Measurements from ENCODE around the gene MDFIC. TPM values are rescaled to one million over a fixed set of nuclear protein-coding genes. Genes with fewer than 3 reads are reported as not detected.

Gene MDFIC
- total and polyA plus RNA-seq, 4 donors, result 3.2 to 6.6 (median 5.3) TPM

DNA sequence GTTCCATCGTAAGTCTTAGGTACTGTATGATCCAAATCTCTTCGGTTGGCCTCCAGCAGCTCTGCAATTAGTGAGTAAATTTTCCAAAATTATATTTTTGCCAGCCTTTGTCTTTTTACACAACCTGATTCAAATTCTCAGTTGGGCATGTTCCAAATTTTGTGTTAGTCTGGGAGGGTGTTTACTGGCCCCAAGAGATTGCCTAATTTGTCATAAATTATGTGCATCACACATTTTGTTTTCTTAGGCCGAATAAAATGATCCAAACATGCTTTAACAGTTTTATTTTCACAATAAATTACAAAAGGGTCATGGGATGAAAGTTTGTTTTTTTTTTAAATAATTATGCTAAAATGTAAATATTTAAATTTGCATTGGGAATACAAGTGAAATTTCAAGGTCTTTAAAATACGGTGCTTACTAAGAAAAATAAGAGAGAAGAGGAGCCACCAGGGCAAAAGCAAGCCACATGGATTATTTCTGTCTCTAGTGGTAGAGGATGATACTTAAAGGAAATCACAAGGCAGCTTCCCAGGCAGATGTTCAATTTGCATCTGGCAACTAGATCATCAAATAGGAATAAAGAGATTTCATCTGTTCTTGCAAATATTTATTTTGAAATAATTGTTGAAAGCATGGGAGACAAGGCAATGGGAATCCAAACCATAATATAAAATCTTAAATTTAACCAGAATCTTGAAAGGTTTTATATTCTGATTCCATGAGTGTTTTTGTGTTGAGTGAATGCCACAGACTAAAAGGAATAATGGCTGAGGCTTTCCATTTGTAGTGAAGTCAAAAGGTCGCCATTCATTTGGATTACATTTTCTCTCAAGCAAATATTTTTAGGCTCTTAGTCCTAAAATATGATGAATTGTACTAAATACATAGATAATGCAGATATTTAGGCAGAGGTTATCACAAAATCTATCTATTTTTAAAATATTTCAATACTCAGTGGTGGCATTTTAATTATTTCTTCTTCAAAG is 111.1 kb downstream of the MDFIC start:
- Histone ChIP-seq H3K4me3 (ENCODE audit: low read depth in 1 of 3, low read length in 3 of 3) (no peak overlapping the region), H3K9ac (ENCODE audit: low read depth in 1 of 2, low read length in 2 of 2) (no peak overlapping the region), H3K4me1 (ENCODE audit: control insufficient read depth in 4 of 4, insufficient read depth in 4 of 4, low read length in 3 of 4) (no peaks in the 10 kb centered on the region), H3K36me3 (ENCODE audit: control insufficient read depth in 4 of 4, insufficient read depth in 3 of 4, low read depth in 1 of 4, low read length in 3 of 4) (no peaks in the 10 kb centered on the region), H3K9me3 (ENCODE audit: control insufficient read depth in 4 of 4, low read length in 3 of 4) (no peaks in the 10 kb centered on the region), H3K27me3 (ENCODE audit: control insufficient read depth in 4 of 4, insufficient read depth in 4 of 4, low read length in 3 of 4) (no peaks in the 10 kb centered on the region), H3K27ac (ENCODE audit: low read depth in 1 of 2, low read length in 2 of 2) (no peak overlapping the region)
- TF ChIP-seq HNF4A (conservative IDR thresholded peaks at IDR 0.05) (no peak), GABPA (IDR thresholded peaks at IDR 0.05 in 1 of 2, conservative IDR thresholded peaks at IDR 0.05 in 1 of 2) (no peak), HNF4G (IDR thresholded peaks at IDR 0.05) (no peak), JUND (IDR thresholded peaks at IDR 0.05) (no peak), TAF1 (conservative IDR thresholded peaks at IDR 0.05) (no peak), SP1 (IDR thresholded peaks at IDR 0.05) (no peak), RAD21 (IDR thresholded peaks at IDR 0.05) (no peak), YY1 (IDR thresholded peaks at IDR 0.05) (no peak), FOXA1 (IDR thresholded peaks at IDR 0.05) (no peak), EGR1 (IDR thresholded peaks at IDR 0.05; ENCODE audit: low read depth in 2 of 2) (no peak), NR2F2 (IDR thresholded peaks at IDR 0.05) (no peak), FOXA2 (IDR thresholded peaks at IDR 0.05) (no peak), RXRA (IDR thresholded peaks at IDR 0.05) (no peak)
- TF ChIP-seq, protein P1, sequence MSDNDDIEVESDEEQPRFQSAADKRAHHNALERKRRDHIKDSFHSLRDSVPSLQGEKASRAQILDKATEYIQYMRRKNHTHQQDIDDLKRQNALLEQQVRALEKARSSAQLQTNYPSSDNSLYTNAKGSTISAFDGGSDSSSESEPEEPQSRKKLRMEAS (IDR thresholded peaks at IDR 0.05), result no peak
- TF ChIP-seq, protein P2, sequence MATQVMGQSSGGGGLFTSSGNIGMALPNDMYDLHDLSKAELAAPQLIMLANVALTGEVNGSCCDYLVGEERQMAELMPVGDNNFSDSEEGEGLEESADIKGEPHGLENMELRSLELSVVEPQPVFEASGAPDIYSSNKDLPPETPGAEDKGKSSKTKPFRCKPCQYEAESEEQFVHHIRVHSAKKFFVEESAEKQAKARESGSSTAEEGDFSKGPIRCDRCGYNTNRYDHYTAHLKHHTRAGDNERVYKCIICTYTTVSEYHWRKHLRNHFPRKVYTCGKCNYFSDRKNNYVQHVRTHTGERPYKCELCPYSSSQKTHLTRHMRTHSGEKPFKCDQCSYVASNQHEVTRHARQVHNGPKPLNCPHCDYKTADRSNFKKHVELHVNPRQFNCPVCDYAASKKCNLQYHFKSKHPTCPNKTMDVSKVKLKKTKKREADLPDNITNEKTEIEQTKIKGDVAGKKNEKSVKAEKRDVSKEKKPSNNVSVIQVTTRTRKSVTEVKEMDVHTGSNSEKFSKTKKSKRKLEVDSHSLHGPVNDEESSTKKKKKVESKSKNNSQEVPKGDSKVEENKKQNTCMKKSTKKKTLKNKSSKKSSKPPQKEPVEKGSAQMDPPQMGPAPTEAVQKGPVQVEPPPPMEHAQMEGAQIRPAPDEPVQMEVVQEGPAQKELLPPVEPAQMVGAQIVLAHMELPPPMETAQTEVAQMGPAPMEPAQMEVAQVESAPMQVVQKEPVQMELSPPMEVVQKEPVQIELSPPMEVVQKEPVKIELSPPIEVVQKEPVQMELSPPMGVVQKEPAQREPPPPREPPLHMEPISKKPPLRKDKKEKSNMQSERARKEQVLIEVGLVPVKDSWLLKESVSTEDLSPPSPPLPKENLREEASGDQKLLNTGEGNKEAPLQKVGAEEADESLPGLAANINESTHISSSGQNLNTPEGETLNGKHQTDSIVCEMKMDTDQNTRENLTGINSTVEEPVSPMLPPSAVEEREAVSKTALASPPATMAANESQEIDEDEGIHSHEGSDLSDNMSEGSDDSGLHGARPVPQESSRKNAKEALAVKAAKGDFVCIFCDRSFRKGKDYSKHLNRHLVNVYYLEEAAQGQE (IDR thresholded peaks at IDR 0.05), result no peak
- TF ChIP-seq, protein P3, sequence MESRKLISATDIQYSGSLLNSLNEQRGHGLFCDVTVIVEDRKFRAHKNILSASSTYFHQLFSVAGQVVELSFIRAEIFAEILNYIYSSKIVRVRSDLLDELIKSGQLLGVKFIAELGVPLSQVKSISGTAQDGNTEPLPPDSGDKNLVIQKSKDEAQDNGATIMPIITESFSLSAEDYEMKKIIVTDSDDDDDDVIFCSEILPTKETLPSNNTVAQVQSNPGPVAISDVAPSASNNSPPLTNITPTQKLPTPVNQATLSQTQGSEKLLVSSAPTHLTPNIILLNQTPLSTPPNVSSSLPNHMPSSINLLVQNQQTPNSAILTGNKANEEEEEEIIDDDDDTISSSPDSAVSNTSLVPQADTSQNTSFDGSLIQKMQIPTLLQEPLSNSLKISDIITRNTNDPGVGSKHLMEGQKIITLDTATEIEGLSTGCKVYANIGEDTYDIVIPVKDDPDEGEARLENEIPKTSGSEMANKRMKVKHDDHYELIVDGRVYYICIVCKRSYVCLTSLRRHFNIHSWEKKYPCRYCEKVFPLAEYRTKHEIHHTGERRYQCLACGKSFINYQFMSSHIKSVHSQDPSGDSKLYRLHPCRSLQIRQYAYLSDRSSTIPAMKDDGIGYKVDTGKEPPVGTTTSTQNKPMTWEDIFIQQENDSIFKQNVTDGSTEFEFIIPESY (IDR thresholded peaks at IDR 0.05), result no peak
- TF ChIP-seq, protein P4, sequence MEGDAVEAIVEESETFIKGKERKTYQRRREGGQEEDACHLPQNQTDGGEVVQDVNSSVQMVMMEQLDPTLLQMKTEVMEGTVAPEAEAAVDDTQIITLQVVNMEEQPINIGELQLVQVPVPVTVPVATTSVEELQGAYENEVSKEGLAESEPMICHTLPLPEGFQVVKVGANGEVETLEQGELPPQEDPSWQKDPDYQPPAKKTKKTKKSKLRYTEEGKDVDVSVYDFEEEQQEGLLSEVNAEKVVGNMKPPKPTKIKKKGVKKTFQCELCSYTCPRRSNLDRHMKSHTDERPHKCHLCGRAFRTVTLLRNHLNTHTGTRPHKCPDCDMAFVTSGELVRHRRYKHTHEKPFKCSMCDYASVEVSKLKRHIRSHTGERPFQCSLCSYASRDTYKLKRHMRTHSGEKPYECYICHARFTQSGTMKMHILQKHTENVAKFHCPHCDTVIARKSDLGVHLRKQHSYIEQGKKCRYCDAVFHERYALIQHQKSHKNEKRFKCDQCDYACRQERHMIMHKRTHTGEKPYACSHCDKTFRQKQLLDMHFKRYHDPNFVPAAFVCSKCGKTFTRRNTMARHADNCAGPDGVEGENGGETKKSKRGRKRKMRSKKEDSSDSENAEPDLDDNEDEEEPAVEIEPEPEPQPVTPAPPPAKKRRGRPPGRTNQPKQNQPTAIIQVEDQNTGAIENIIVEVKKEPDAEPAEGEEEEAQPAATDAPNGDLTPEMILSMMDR (IDR thresholded peaks at IDR 0.05; ENCODE audit: low read depth, low read length, missing input control), result no peak
- TF ChIP-seq, protein P5, sequence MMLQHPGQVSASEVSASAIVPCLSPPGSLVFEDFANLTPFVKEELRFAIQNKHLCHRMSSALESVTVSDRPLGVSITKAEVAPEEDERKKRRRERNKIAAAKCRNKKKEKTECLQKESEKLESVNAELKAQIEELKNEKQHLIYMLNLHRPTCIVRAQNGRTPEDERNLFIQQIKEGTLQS (IDR thresholded peaks at IDR 0.05), result no peak
- DNase-seq (ENCODE audit: low spot score), result no peak
- 83% methylated on average over 5 of the region's 5 CpGs for WGBS

Measured in liver (tissue), 9 donors.